ENCODE data around the gene APOL1.
A peak's percentile ranks its signal among the peaks of the same experiment; 100 is the strongest.
"Not testable (repeated sequence)": the region's sequence is repeated elsewhere in the genome, so short reads cannot be mapped to it uniquely, and the experiment has no call there.

APOL1 gene

DNA sequence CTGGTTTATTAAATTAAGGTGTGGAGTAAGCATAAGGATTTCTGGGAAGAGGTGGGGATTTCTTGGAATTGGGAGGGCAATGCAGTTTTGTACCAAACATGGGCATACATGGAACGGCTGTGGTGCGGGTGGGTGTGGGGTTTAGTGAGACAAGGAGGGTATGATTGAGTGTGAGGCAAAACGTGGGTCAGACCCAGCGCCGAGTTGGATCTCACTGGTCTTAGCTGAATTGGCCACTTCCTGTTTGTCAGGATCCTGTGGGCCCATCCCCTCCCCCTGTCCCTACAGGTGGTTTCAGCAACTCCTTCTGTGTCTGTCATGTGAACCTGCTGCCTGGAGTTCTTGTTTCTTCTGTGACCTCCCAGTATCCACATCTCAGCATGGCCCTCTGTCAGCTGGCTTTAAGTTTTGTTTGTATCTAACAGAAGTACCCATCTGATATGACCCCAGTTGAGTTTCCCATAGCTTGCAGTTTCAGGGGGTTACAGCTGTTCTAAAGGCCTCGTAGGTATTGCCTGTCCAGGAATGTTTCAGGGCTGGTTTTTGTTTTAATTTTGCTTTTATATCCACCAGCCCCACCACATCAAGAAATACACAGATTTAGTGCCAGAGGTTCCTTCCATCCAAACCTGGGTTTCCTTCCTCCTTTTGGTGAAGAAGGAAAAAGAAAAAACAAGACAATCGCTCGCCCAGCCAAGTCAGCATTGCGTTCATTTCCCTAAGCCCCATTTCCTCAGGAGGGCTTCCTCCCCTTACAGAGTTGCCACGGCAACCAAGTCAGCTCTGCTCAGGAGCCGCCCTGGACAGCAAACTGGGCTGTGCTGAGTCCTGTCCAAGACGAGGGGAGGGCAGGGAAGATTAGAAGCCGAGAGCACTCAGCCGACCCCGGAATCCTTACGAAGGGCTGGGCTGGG, 6.0 kb downstream of the APOL1 start:
- Histone ChIP-seq H3K9ac (ENCODE audit: low read depth, low read length, poor library complexity) (peak overlapping the region; percentile 15), H3K18ac (ENCODE audit: low read length) (peak overlapping the region; percentile 97), H3K9me3 (replicated peaks in 1 of 2; ENCODE audit: control insufficient read depth in 2 of 2, insufficient read depth in 1 of 2, low read depth in 1 of 2, low read length in 2 of 2) (peaks cover 0 to 3% of the 10 kb centered on the region in 2 donors), H3K14ac (ENCODE audit: low read length) (no peak overlapping the region), H2AFZ (ENCODE audit: low read length) (peak overlapping the region; percentile 79), H4K8ac (ENCODE audit: low read depth, low read length) (no peak overlapping the region), H3K79me1 (ENCODE audit: low read depth, low read length) (no peaks in the 10 kb centered on the region), H3K27ac (replicated peaks; ENCODE audit: low read length) (peak overlapping the region; percentile 88), H3K4me3 (ENCODE audit: low read length in 2 of 2) (peak overlapping the region in 1 of 2 donors; percentile 31), H3K23ac (ENCODE audit: low read depth, low read length, poor library complexity) (no peak overlapping the region), H2BK5ac (ENCODE audit: low read length) (peak overlapping the region; percentile 88), H2BK15ac (ENCODE audit: low read length) (peak overlapping the region; percentile 11), H3K27me3 (ENCODE audit: control insufficient read depth in 3 of 3, insufficient read depth in 3 of 3, low read depth in 1 of 3, low read length in 3 of 3) (no peaks in the 10 kb centered on the region), H4K91ac (ENCODE audit: low read depth, low read length, poor library complexity) (no peak overlapping the region), H3K4me2 (ENCODE audit: insufficient read depth, low read length, poor library complexity, severe bottlenecking) (peak overlapping the region; percentile 31), H3K36me3 (replicated peaks in 1 of 2; ENCODE audit: control insufficient read depth in 2 of 2, insufficient read depth in 2 of 2, low read length in 2 of 2) (no peaks in the 10 kb centered on the region), H2BK120ac (ENCODE audit: low read depth, low read length) (no peak overlapping the region), H3K4ac (ENCODE audit: low read length) (peak overlapping the region; percentile 14), H2AK5ac (ENCODE audit: low read depth, low read length) (peak overlapping the region; percentile 52), H2BK12ac (ENCODE audit: low read length) (no peak overlapping the region), H3K4me1 (ENCODE audit: control insufficient read depth in 2 of 2, insufficient read depth in 1 of 2, low read depth in 1 of 2, low read length in 2 of 2) (peaks cover 23 to 24% of the 10 kb centered on the region in 2 donors)
- peak; percentile 74 for DNase-seq (ENCODE audit: low spot score)
- no CpG with 5 or more reads among the region's 16 CpGs for WGBS, 2 donors (ENCODE audit: extremely low coverage in 2 of 2, insufficient read length in 2 of 2, insufficient replicate concordance in 1 of 2)

DNA sequence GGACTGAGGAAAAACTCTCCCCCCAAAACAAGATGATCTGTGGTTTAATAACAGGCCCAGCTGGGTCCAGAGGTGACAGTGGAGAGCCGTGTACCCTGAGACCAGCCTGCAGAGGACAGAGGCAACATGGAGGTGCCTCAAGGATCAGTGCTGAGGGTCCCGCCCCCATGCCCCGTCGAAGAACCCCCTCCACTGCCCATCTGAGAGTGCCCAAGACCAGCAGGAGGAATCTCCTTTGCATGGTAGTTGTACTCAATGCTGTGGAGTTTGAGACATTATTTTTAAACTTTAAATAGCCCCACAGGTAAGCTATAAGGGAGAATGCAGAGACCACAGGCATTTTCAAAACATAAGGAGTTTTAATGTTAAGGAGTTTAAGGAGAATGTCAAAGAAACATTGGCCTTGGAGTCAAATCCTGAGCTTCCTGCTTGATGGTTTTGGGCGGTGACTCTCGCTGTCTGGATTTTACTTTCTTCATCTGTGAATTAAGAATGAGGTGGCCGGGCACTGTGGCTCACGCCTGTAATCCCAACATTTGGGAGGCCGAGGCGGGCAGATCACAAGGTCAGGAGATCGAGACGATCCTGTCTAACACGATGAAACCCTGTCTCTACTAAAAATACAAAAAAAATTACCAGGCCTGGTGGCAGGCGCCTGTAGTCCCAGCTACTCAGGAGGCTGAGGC, 6.8 kb downstream of the APOL1 start:
- Histone ChIP-seq H3K4ac (ENCODE audit: low read length) (no peak overlapping the region), H4K91ac (ENCODE audit: low read depth, low read length, poor library complexity) (no peak overlapping the region), H2AK5ac (ENCODE audit: low read depth, low read length) (peak overlapping the region; percentile 52), H3K79me1 (ENCODE audit: low read depth, low read length) (no peaks in the 10 kb centered on the region), H3K14ac (ENCODE audit: low read length) (no peak overlapping the region), H3K4me1 (ENCODE audit: control insufficient read depth in 2 of 2, insufficient read depth in 1 of 2, low read depth in 1 of 2, low read length in 2 of 2) (peaks cover 24 to 27% of the 10 kb centered on the region in 2 donors), H2BK5ac (ENCODE audit: low read length) (peak overlapping the region; percentile 88), H3K9me3 (replicated peaks in 1 of 2; ENCODE audit: control insufficient read depth in 2 of 2, insufficient read depth in 1 of 2, low read depth in 1 of 2, low read length in 2 of 2) (peaks cover 0 to 3% of the 10 kb centered on the region in 2 donors), H4K8ac (ENCODE audit: low read depth, low read length) (no peak overlapping the region), H2BK120ac (ENCODE audit: low read depth, low read length) (no peak overlapping the region), H3K23ac (ENCODE audit: low read depth, low read length, poor library complexity) (no peak overlapping the region), H3K4me3 (ENCODE audit: low read length in 2 of 2) (peak overlapping the region in 1 of 2 donors; percentile 31), H3K18ac (ENCODE audit: low read length) (peak overlapping the region; percentile 97), H3K4me2 (ENCODE audit: insufficient read depth, low read length, poor library complexity, severe bottlenecking) (peak overlapping the region; percentile 31), H3K36me3 (replicated peaks in 1 of 2; ENCODE audit: control insufficient read depth in 2 of 2, insufficient read depth in 2 of 2, low read length in 2 of 2) (no peaks in the 10 kb centered on the region), H3K27me3 (ENCODE audit: control insufficient read depth in 3 of 3, insufficient read depth in 3 of 3, low read depth in 1 of 3, low read length in 3 of 3) (no peaks in the 10 kb centered on the region), H3K9ac (ENCODE audit: low read depth, low read length, poor library complexity) (peak overlapping the region; percentile 15), H2BK15ac (ENCODE audit: low read length) (no peak overlapping the region), H2BK12ac (ENCODE audit: low read length) (no peak overlapping the region), H3K27ac (replicated peaks; ENCODE audit: low read length) (peak overlapping the region; percentile 88), H2AFZ (ENCODE audit: low read length) (peak overlapping the region; percentile 79)
- DNase-seq (ENCODE audit: low spot score): no peak
- no CpG with 5 or more reads among the region's 14 CpGs for WGBS, 2 donors (ENCODE audit: extremely low coverage in 2 of 2, insufficient read length in 2 of 2, insufficient replicate concordance in 1 of 2)

DNA sequence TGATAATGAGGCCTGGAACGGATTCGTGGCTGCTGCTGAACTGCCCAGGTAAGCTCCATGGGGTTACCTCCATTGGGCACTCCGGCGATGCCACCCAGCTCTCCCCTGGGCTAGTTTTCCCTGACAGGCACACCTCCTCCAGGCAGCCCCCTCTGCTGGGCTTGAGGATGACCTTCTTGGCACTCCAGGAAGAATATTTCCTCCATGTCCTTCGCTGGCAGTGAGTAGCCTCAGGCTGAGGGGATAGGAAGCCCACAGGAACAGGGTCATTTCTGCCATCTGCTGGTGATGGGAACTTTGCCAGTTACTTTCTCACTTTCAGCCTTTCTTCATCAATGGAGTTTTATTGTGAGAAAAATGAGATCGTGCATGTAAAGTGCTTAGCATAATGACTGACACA, 8.7 kb downstream of the APOL1 start:
- not testable (repeated sequence) for H3K79me1 ChIP-seq (ENCODE audit: low read depth, low read length)

DNA sequence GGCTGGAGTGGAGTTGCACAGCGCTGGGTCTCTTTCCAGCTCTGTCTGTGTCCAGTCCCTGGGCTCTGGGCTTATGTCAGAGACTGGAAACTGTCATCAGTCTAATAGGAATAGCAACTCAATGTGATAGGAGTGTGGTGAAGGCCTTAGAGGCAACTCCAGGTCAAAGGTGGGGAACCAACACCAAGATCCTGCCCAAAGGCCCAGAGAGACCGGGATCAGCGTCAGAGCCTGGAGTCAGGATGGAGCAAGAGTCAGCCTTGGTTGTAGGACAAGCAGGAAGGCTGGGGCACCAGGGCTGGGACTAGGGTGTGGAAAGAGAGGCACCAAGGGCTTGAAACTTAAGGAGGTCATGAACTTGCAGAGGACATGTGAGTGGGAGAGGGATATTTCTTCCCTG, 9.4 kb downstream of the APOL1 start:
- not testable (repeated sequence) for H2BK5ac ChIP-seq (ENCODE audit: low read length); H4K91ac ChIP-seq (ENCODE audit: low read depth, low read length, poor library complexity); H3K9ac ChIP-seq (ENCODE audit: low read depth, low read length, poor library complexity); H3K18ac ChIP-seq (ENCODE audit: low read length); DNase-seq (ENCODE audit: low spot score); H3K4me3 ChIP-seq (ENCODE audit: low read length in 2 of 2); H3K36me3 ChIP-seq (replicated peaks in 1 of 2; ENCODE audit: control insufficient read depth in 2 of 2, insufficient read depth in 2 of 2, low read length in 2 of 2); H2AFZ ChIP-seq (ENCODE audit: low read length); H3K9me3 ChIP-seq (replicated peaks in 1 of 2; ENCODE audit: control insufficient read depth in 2 of 2, insufficient read depth in 1 of 2, low read depth in 1 of 2, low read length in 2 of 2); H2AK5ac ChIP-seq (ENCODE audit: low read depth, low read length); H3K4me2 ChIP-seq (ENCODE audit: insufficient read depth, low read length, poor library complexity, severe bottlenecking); H4K8ac ChIP-seq (ENCODE audit: low read depth, low read length); H3K14ac ChIP-seq (ENCODE audit: low read length); H3K79me1 ChIP-seq (ENCODE audit: low read depth, low read length); H2BK15ac ChIP-seq (ENCODE audit: low read length); H3K27me3 ChIP-seq (ENCODE audit: control insufficient read depth in 3 of 3, insufficient read depth in 3 of 3, low read depth in 1 of 3, low read length in 3 of 3); H3K4ac ChIP-seq (ENCODE audit: low read length); H3K23ac ChIP-seq (ENCODE audit: low read depth, low read length, poor library complexity); H2BK12ac ChIP-seq (ENCODE audit: low read length); H3K27ac ChIP-seq (replicated peaks; ENCODE audit: low read length); H2BK120ac ChIP-seq (ENCODE audit: low read depth, low read length)
- H3K4me1 ChIP-seq (ENCODE audit: control insufficient read depth in 2 of 2, insufficient read depth in 1 of 2, low read depth in 1 of 2, low read length in 2 of 2): peaks cover 17 to 24% of the 10 kb centered on the region in 2 donors
- no CpG with 5 or more reads among the region's 3 CpGs for WGBS, 2 donors (ENCODE audit: extremely low coverage in 2 of 2, insufficient read length in 2 of 2, insufficient replicate concordance in 1 of 2)

More for the DNA sequence above, 8.7 kb downstream of the APOL1 start:
- not testable (repeated sequence) for H4K91ac ChIP-seq (ENCODE audit: low read depth, low read length, poor library complexity); H3K27me3 ChIP-seq (ENCODE audit: control insufficient read depth in 3 of 3, insufficient read depth in 3 of 3, low read depth in 1 of 3, low read length in 3 of 3); H2BK5ac ChIP-seq (ENCODE audit: low read length); H4K8ac ChIP-seq (ENCODE audit: low read depth, low read length); H2AFZ ChIP-seq (ENCODE audit: low read length); H3K27ac ChIP-seq (replicated peaks; ENCODE audit: low read length); DNase-seq (ENCODE audit: low spot score); H3K18ac ChIP-seq (ENCODE audit: low read length); H3K23ac ChIP-seq (ENCODE audit: low read depth, low read length, poor library complexity); H3K4me2 ChIP-seq (ENCODE audit: insufficient read depth, low read length, poor library complexity, severe bottlenecking); H2BK15ac ChIP-seq (ENCODE audit: low read length); H3K4ac ChIP-seq (ENCODE audit: low read length); H3K9me3 ChIP-seq (replicated peaks in 1 of 2; ENCODE audit: control insufficient read depth in 2 of 2, insufficient read depth in 1 of 2, low read depth in 1 of 2, low read length in 2 of 2); H2BK12ac ChIP-seq (ENCODE audit: low read length); H3K4me3 ChIP-seq (ENCODE audit: low read length in 2 of 2); H2AK5ac ChIP-seq (ENCODE audit: low read depth, low read length); H3K36me3 ChIP-seq (replicated peaks in 1 of 2; ENCODE audit: control insufficient read depth in 2 of 2, insufficient read depth in 2 of 2, low read length in 2 of 2); H3K14ac ChIP-seq (ENCODE audit: low read length); H2BK120ac ChIP-seq (ENCODE audit: low read depth, low read length); H3K9ac ChIP-seq (ENCODE audit: low read depth, low read length, poor library complexity)
- WGBS, 2 donors (ENCODE audit: extremely low coverage in 2 of 2, insufficient read length in 2 of 2, insufficient replicate concordance in 1 of 2): no CpG with 5 or more reads among the region's 6 CpGs
- H3K4me1 ChIP-seq (ENCODE audit: control insufficient read depth in 2 of 2, insufficient read depth in 1 of 2, low read depth in 1 of 2, low read length in 2 of 2): peaks cover 17 to 24% of the 10 kb centered on the region in 2 donors

Data from neuronal stem cell (in vitro differentiated cells).